Ramos (cell line): ENCODE results near the gene FGD5.

Source experiments
- in situ Hi-C: fragments of 300-500 bp; cut with MboI; formaldehyde crosslinking; loops from one replicate; pipeline ENCODE4 v1.14.3; 2022; ENCODE audit warnings: low sequenced_read_pairs; ENCODE audit not compliant: unreplicated experiment

The FGD5 gene

GRCh38 chr3:14844386-14845170 is 25.8 kb downstream of the FGD5 start:
- in situ Hi-C loops: no loop called here

- in situ Hi-C loops: no loop called here
Observed at GRCh38 chr3:14845180-14845579, 26.4 kb downstream of the FGD5 start.

- in situ Hi-C loops: no loop called here
Observed at GRCh38 chr3:14845826-14846225, 27.1 kb downstream of the FGD5 start.

- in situ Hi-C loops: no loop called here
Observed at GRCh38 chr3:14846226-14846880, 27.6 kb downstream of the FGD5 start.

GRCh38 chr3:14847613-14848541 is 29.1 kb downstream of the FGD5 start:
- in situ Hi-C loops: no loop called here

GRCh38 chr3:14848906-14849305 is 30.1 kb downstream of the FGD5 start:
- in situ Hi-C loops: no loop called here

GRCh38 chr3:14849638-14850230 is 31.0 kb downstream of the FGD5 start:
- in situ Hi-C loops: no loop called here

GRCh38 chr3:14852058-14852594 is 33.4 kb downstream of the FGD5 start:
- in situ Hi-C loops: no loop called here

GRCh38 chr3:14852717-14853116 is 34.0 kb downstream of the FGD5 start:
- in situ Hi-C loops: no loop called here

GRCh38 chr3:14853271-14853951 is 34.6 kb downstream of the FGD5 start:
- in situ Hi-C loops: no loop called here

GRCh38 chr3:14857506-14857905 is 38.7 kb downstream of the FGD5 start:
- in situ Hi-C loops: no loop called here

GRCh38 chr3:14858105-14858504 is 39.3 kb downstream of the FGD5 start:
- in situ Hi-C loops: no loop called here

GRCh38 chr3:14859880-14860279 is 41.1 kb downstream of the FGD5 start:
- in situ Hi-C loops: no loop called here

GRCh38 chr3:14861031-14861430 is 42.3 kb downstream of the FGD5 start:
- in situ Hi-C loops: no loop called here

- in situ Hi-C loops: no loop called here
Observed at GRCh38 chr3:14861446-14862302, 42.9 kb downstream of the FGD5 start.

- in situ Hi-C loops: no loop called here
Observed at GRCh38 chr3:14862303-14862660, 43.5 kb downstream of the FGD5 start.

- in situ Hi-C loops: no loop called here
Observed at GRCh38 chr3:14862661-14863230, 44.0 kb downstream of the FGD5 start.

- in situ Hi-C loops: no loop called here
Observed at GRCh38 chr3:14863333-14864100, 44.8 kb downstream of the FGD5 start.
